Endothelial cell of umbilical vein (primary cell): ENCODE results near the gene CAMKK2.

Source experiments
- EZH2 ChIP-seq: IDR thresholded peaks from 2 replicates; pipeline ENCODE4 v1.6.1; 2012; ENCODE audit warnings: borderline replicate concordance, low read depth, mild to moderate bottlenecking, moderate library complexity, low read length, inconsistent platforms; ENCODE audit not compliant: severe bottlenecking
- FOS ChIP-seq: IDR thresholded peaks from 2 replicates; pipeline ENCODE4 v1.6.1; 2011; ENCODE audit warnings: mild to moderate bottlenecking, low read length, moderate library complexity, borderline replicate concordance; ENCODE audit not compliant: insufficient read depth
- JUN ChIP-seq: IDR thresholded peaks from 2 replicates; pipeline ENCODE4 v1.6.1; 2011; ENCODE audit warnings: borderline replicate concordance, low read depth; ENCODE audit not compliant: insufficient read length, insufficient read depth
- MYC ChIP-seq: IDR thresholded peaks from one replicate; pipeline ENCODE4 v1.6.1; 2011; ENCODE audit warnings: mild to moderate bottlenecking, low read depth, low read length
- POLR2A ChIP-seq: IDR thresholded peaks from 2 replicates; pipeline ENCODE4 v1.6.1; 2012; ENCODE audit warnings: low read depth, mild to moderate bottlenecking, control low read depth, low read length
- TF ChIP-seq, protein P1 (sequence below), 2 donors: IDR thresholded peaks; 1 replicate in 1 of 2; 2 replicates in 1 of 2; pipeline ENCODE4 v1.5.1; 2011; ENCODE audit warnings: low read length in 2 of 2, mild to moderate bottlenecking in 2 of 2, moderate library complexity in 2 of 2, control low read depth in 1 of 2, inconsistent platforms in 1 of 2, low read depth in 1 of 2; ENCODE audit not compliant: insufficient read depth in 1 of 2; ENCODE audit errors: extremely low read depth in 1 of 2

DNA sequence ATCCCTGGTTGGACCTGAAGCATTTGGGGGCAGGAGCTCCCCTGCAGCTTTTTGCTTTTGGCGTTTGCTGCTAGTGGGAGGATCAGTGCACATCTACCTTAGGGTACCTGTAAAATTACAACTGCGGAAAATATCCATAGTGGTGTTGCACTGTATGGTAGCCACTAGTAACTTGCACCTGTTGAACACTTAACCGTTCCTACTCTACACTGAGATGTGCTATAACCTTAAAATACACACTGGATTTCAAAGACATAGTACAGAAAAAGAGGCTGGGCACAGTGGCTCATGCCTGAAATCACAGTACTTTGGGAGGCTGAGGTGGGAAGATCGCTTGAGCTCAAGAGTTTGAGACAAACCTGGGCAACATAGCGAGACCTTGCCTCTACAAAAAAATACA lies 83.6 kb downstream of the CAMKK2 start:
- TF ChIP-seq, protein P1, sequence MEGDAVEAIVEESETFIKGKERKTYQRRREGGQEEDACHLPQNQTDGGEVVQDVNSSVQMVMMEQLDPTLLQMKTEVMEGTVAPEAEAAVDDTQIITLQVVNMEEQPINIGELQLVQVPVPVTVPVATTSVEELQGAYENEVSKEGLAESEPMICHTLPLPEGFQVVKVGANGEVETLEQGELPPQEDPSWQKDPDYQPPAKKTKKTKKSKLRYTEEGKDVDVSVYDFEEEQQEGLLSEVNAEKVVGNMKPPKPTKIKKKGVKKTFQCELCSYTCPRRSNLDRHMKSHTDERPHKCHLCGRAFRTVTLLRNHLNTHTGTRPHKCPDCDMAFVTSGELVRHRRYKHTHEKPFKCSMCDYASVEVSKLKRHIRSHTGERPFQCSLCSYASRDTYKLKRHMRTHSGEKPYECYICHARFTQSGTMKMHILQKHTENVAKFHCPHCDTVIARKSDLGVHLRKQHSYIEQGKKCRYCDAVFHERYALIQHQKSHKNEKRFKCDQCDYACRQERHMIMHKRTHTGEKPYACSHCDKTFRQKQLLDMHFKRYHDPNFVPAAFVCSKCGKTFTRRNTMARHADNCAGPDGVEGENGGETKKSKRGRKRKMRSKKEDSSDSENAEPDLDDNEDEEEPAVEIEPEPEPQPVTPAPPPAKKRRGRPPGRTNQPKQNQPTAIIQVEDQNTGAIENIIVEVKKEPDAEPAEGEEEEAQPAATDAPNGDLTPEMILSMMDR (IDR thresholded peaks at IDR 0.05; ENCODE audit: extremely low read depth in 1 of 2, insufficient read depth in 1 of 2, low read depth in 1 of 2, low read length in 2 of 2): no peak
- TF ChIP-seq FOS: no peak
- TF ChIP-seq EZH2: no peak
- no peak for TF ChIP-seq JUN
- TF ChIP-seq MYC: no peak
- TF ChIP-seq POLR2A: no peak
